GM12892 (cell line): ENCODE results near the gene KIAA0040.

Experiments used
- DNase-seq: peaks from one replicate; pipeline ENCODE4 v3.0.0; 2011; ENCODE audit not compliant: insufficient read length
- FAIRE-seq: peaks from 2 replicates; lab custom pipeline; 2011; peaks lifted over from hg19 to GRCh38; lab: Jason Lieb, UNC
- POLR2A ChIP-seq: IDR thresholded peaks from 2 replicates; pipeline ENCODE4 v1.6.1; 2011; ENCODE audit warnings: low read depth, low read length, control low read depth
- POLR2AphosphoS5 ChIP-seq: IDR thresholded peaks from 2 replicates; pipeline ENCODE4 v1.6.1; 2011; ENCODE audit warnings: low read depth, low read length, control low read depth
- TAF1 ChIP-seq: IDR thresholded peaks from 2 replicates; pipeline ENCODE4 v1.6.1; 2011; ENCODE audit warnings: low read depth, mild to moderate bottlenecking, control low read depth, low read length, borderline replicate concordance

KIAA0040 gene

GRCh38 chr1:175217721-175218531, 25.4 kb upstream of the KIAA0040 start:
- TF ChIP-seq TAF1 (no peak), POLR2A (no peak), POLR2AphosphoS5 (no peak)
- no peak for DNase-seq
- no peak for FAIRE-seq

- DNase-seq = no peak
- no peak for FAIRE-seq
- TF ChIP-seq POLR2AphosphoS5 (no peak), TAF1 (no peak), POLR2A (no peak)
These were observed 23.9 kb upstream of the KIAA0040 start for GRCh38 chr1:175216444-175216843.

GRCh38 chr1:175211656-175212055, 19.1 kb upstream of the KIAA0040 start:
- TF ChIP-seq POLR2AphosphoS5 (no peak), POLR2A (no peak), TAF1 (no peak)
- FAIRE-seq = no peak
- no peak for DNase-seq

- TF ChIP-seq POLR2AphosphoS5 = no peak
- no peak for TF ChIP-seq POLR2A
- TF ChIP-seq TAF1 = no peak
- FAIRE-seq (no peak), DNase-seq (no peak)
These were observed 18.2 kb upstream of the KIAA0040 start for GRCh38 chr1:175210744-175211143.

- TF ChIP-seq POLR2A (no peak), TAF1 (no peak), POLR2AphosphoS5 (no peak)
- FAIRE-seq (peak; percentile 83), DNase-seq (no peak)
These were observed 16.9 kb upstream of the KIAA0040 start for GRCh38 chr1:175209493-175209921.

- DNase-seq (no peak), FAIRE-seq (peak; percentile 99)
- TF ChIP-seq TAF1 (no peak), POLR2AphosphoS5 (0 out of 2 replicates have a peak, but pooled peaks have one; percentile 10), POLR2A (peak; percentile 37; the same call in 1 of the 2 replicates)
These were observed 16.4 kb upstream of the KIAA0040 start for GRCh38 chr1:175208773-175209492.

GRCh38 chr1:175207971-175208370, 15.4 kb upstream of the KIAA0040 start:
- TF ChIP-seq POLR2A (no peak), TAF1 (no peak), POLR2AphosphoS5 (no peak)
- no peak for DNase-seq
- no peak for FAIRE-seq

- no peak for DNase-seq
- TF ChIP-seq TAF1 (no peak), POLR2AphosphoS5 (no peak), POLR2A (no peak)
- no peak for FAIRE-seq
These were observed 14.1 kb upstream of the KIAA0040 start for GRCh38 chr1:175206687-175207086.

GRCh38 chr1:175204330-175204729, 11.8 kb upstream of the KIAA0040 start:
- FAIRE-seq = peak; percentile 85
- no peak for TF ChIP-seq POLR2A
- no peak for TF ChIP-seq TAF1
- TF ChIP-seq POLR2AphosphoS5 = no peak
- DNase-seq = no peak

GRCh38 chr1:175203570-175204068, 11.0 kb upstream of the KIAA0040 start:
- no peak for TF ChIP-seq TAF1
- TF ChIP-seq POLR2A = no peak
- TF ChIP-seq POLR2AphosphoS5 = no peak
- DNase-seq (no peak), FAIRE-seq (no peak)
